PC-3 (cell line): ENCODE measurements around the gene HOXA9. TPM values are rescaled to one million over a fixed set of nuclear protein-coding genes. Genes with fewer than 3 reads are reported as not detected.
A peak's percentile ranks its signal among the peaks of the same experiment; 100 is the strongest.

Experiments used
- ATAC-seq: fragments of 200-7000 bp; cut with Tn5 transposase; 2 replicates; pipeline ENCODE4 v1.9.1; 2020; ENCODE audit warnings: mild to moderate bottlenecking, moderate library complexity
- BruUV-seq: library from RNA; stranded (reverse); fragments of 400-500 nt; replicated peaks from 2 replicates; lab custom pipeline; 2021; lab: Mats Ljungman, UMichigan
- CTCF ChIA-PET: fragments of 300-600 bp; sonication (Branson Sonifier 250); formaldehyde crosslinking; loops from one replicate; lab custom pipeline; 2022; ENCODE audit warnings: antibody characterized with exemption; lab: Charles Lee
- POLR2A ChIA-PET: fragments of 300-600 bp; sonication (Branson Sonifier 250); formaldehyde crosslinking; loops from one replicate; lab custom pipeline; 2022; ENCODE audit warnings: antibody characterized with exemption; ENCODE audit not compliant: unreplicated experiment; lab: Charles Lee
- DNase-seq: peaks from one replicate; pipeline ENCODE4 v3.0.0-alpha.2; 2015
- H2AFZ ChIP-seq: fragments of 300-600 bp; sonication (generic); 2 replicates; pipeline ENCODE4 v1.6.0; 2016; ENCODE audit warnings: antibody characterized with exemption, low read length
- H3F3A ChIP-seq: fragments of 300-600 bp; sonication (generic); one replicate; pipeline ENCODE4 v1.6.0; 2017; ENCODE audit warnings: antibody characterized with exemption, low read length, control low read depth, mild to moderate bottlenecking; ENCODE audit not compliant: unreplicated experiment
- H3K27ac ChIP-seq: fragments of 300-600 bp; sonication (generic); 2 replicates; pipeline ENCODE4 v1.5.1; 2016; ENCODE audit warnings: mild to moderate bottlenecking, low read length
- H3K27me3 ChIP-seq: fragments of 300-600 bp; sonication (generic); 2 replicates; pipeline ENCODE4 v1.6.1; 2016; ENCODE audit warnings: low read length, mixed read lengths
- H3K36me3 ChIP-seq: fragments of 300-600 bp; sonication (generic); 2 replicates; pipeline ENCODE4 v1.6.1; 2016; ENCODE audit warnings: low read depth, mixed run types, low read length, mixed read lengths
- H3K4me1 ChIP-seq: fragments of 300-600 bp; sonication (generic); 2 replicates; pipeline ENCODE4 v1.5.1; 2016; ENCODE audit warnings: low read length; ENCODE audit not compliant: insufficient read depth
- H3K4me2 ChIP-seq: fragments of 300-600 bp; sonication (generic); 2 replicates; pipeline ENCODE4 v1.6.0; 2016; ENCODE audit warnings: low read length
- H3K4me3 ChIP-seq: fragments of 300-600 bp; sonication (generic); 2 replicates; pipeline ENCODE4 v1.5.1; 2016; ENCODE audit warnings: mild to moderate bottlenecking, low read length, mixed read lengths
- H3K79me2 ChIP-seq: fragments of 300-600 bp; sonication (generic); 2 replicates; pipeline ENCODE4 v1.6.1; 2017; ENCODE audit warnings: low read length, mixed read lengths
- H3K9ac ChIP-seq: fragments of 300-600 bp; sonication (generic); 2 replicates; pipeline ENCODE4 v1.6.0; 2016; ENCODE audit warnings: mild to moderate bottlenecking, low read length
- H3K9me2 ChIP-seq: fragments of 300-600 bp; sonication (generic); replicated peaks from 2 replicates; pipeline ENCODE4 v1.6.1; 2016; ENCODE audit warnings: mixed run types, low read length, mixed read lengths
- H3K9me3 ChIP-seq: fragments of 300-600 bp; sonication (generic); 2 replicates; pipeline ENCODE4 v1.6.1; 2016; ENCODE audit warnings: low read length, mixed read lengths
- H4K20me1 ChIP-seq: fragments of 300-600 bp; sonication (generic); 2 replicates; pipeline ENCODE4 v1.6.1; 2016; ENCODE audit warnings: low read length, mixed read lengths
- CTCF ChIP-seq: fragments of 300-600 bp; sonication (generic); conservative IDR thresholded peaks from 2 replicates; pipeline ENCODE4 v1.5.1; 2017; ENCODE audit warnings: antibody characterized with exemption, low read depth, mild to moderate bottlenecking, low read length
- EZH2 ChIP-seq: fragments of 300-600 bp; sonication (generic); IDR thresholded peaks from one replicate; pipeline ENCODE4 v1.6.1; 2017; ENCODE audit warnings: antibody characterized with exemption, mild to moderate bottlenecking, low read length; ENCODE audit not compliant: unreplicated experiment
- EZH2phosphoT487 ChIP-seq: fragments of 300-600 bp; sonication (generic); IDR thresholded peaks from 2 replicates; pipeline ENCODE4 v1.6.1; 2018; ENCODE audit warnings: mild to moderate bottlenecking, antibody characterized with exemption, low read length, borderline replicate concordance
- intact Hi-C: fragments of 100-400 bp; cut with micrococcal nuclease; formaldehyde crosslinking; loops from 2 replicates; pipeline ENCODE4 v1.9.0; 2023
- total RNA-seq: library from RNA; depleted of rRNA; stranded (reverse); fragments of >200 nt; gene quantifications from 2 replicates; pipeline ENCODE4 v1.2.3, GENCODE V29; 2014

The HOXA9 gene
- total RNA-seq, 1 experiment from 2014 or later = 69.0 TPM

DNA sequence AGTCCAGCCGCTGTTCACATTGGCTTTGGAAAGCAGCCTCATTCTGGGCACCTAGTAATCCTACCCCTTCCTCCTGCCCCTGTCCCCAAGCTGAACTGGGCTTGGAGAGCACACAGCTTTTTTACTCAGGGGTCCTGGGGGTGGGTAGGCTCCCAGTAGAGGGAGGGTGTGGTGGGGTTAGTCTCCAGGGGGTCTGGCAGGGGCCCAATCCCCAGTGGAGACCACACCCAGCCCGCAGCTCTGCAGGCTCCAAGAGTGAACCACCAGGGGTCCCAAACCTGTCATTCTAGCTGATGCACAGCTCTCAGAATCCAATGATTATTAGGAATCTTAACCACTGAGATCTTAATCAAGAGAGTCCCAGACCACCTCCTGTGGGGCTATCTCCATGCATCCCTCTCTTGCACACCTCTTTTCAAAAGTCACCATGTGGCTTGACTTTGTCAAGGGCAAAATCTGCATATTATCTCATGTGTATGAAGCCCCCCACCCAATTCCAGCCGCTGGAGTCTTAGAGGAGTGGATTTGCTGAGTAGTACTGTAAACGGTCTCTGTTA lies 17.0 kb upstream of the HOXA9 start:
- BruUV-seq = no TSS peak
- Histone ChIP-seq H3K4me1 (peaks cover 37% of the 10 kb centered on the region), H3K36me3 (no peaks in the 10 kb centered on the region), H2AFZ (no peak overlapping the region), H3K9ac (peak overlapping the region; percentile 97), H3K27ac (peak overlapping the region; percentile 97), H3K4me2 (peak overlapping the region; percentile 99), H3F3A (no peaks in the 10 kb centered on the region), H4K20me1 (no peaks in the 10 kb centered on the region), H3K4me3 (peak overlapping the region; percentile 91), H3K79me2 (peaks cover 99% of the 10 kb centered on the region), H3K9me2 (no peaks in the 10 kb centered on the region), H3K27me3 (no peaks in the 10 kb centered on the region), H3K9me3 (no peaks in the 10 kb centered on the region)
- intact Hi-C loops = no loop called here
- no peak for TF ChIP-seq EZH2
- TF ChIP-seq CTCF = 0 out of 2 replicates have a peak, but pooled peaks have one; percentile 26
- CTCF ChIA-PET = interaction anchor here (0.6 to 0.7 kb wide), 2 partner anchors 10 to 846 kb away, joined by 3 to 4 read pairs; no protein-coding TSS in a partner anchor
- DNase-seq = peak; percentile 64
- ATAC-seq = no peak
- POLR2A ChIA-PET = interaction anchor here (0.5 to 0.6 kb wide), 2 partner anchors 21 to 1264 kb away, joined by 3 to 4 read pairs; no protein-coding TSS in a partner anchor

GRCh38 chr7:27181795-27182275 lies 16.5 kb upstream of the HOXA9 start:
- H4K20me1 ChIP-seq = no peaks in the 10 kb centered on the region
- ATAC-seq (no peak), DNase-seq (no peak)
- TF ChIP-seq CTCF = no peak
- no peak for TF ChIP-seq EZH2
- TF ChIP-seq EZH2phosphoT487 = no peak
- H3K27ac ChIP-seq = peak overlapping the region; percentile 97
- no peaks in the 10 kb centered on the region for H3K9me2 ChIP-seq
- BruUV-seq = no TSS peak
- peak overlapping the region; percentile 99 for H3K4me2 ChIP-seq
- intact Hi-C loops = no loop called here
- H3K27me3 ChIP-seq = no peaks in the 10 kb centered on the region
- H3F3A ChIP-seq = no peaks in the 10 kb centered on the region
- H3K9ac ChIP-seq = peak overlapping the region; percentile 97
- POLR2A ChIA-PET = interaction anchor here (0.5 kb wide), 1 partner anchor 1264 kb away, joined by 3 read pairs; no protein-coding TSS in a partner anchor
- H3K36me3 ChIP-seq = no peaks in the 10 kb centered on the region
- H3K4me3 ChIP-seq = peak overlapping the region; percentile 91
- peaks cover 99% of the 10 kb centered on the region for H3K79me2 ChIP-seq
- peaks cover 36% of the 10 kb centered on the region for H3K4me1 ChIP-seq
- no peak overlapping the region for H2AFZ ChIP-seq
- CTCF ChIA-PET = interaction anchor here (0.6 to 0.7 kb wide), 2 partner anchors 9 to 846 kb away, joined by 3 to 4 read pairs; no protein-coding TSS in a partner anchor
- no peaks in the 10 kb centered on the region for H3K9me3 ChIP-seq
